ENCODE measurements around the gene LDB2.

- no peak for TF ChIP-seq CTCF (IDR thresholded peaks at IDR 0.05)
- no peak for TF ChIP-seq EZH2 (IDR thresholded peaks at IDR 0.05; ENCODE audit: borderline replicate concordance, insufficient read depth, low read depth, low read length, poor library complexity, severe bottlenecking)
These were observed 347.9 kb downstream of the LDB2 start for GRCh38 chr4:16550531-16550930.
